ENCODE data around the gene SLC4A4.

Gene SLC4A4

DNA sequence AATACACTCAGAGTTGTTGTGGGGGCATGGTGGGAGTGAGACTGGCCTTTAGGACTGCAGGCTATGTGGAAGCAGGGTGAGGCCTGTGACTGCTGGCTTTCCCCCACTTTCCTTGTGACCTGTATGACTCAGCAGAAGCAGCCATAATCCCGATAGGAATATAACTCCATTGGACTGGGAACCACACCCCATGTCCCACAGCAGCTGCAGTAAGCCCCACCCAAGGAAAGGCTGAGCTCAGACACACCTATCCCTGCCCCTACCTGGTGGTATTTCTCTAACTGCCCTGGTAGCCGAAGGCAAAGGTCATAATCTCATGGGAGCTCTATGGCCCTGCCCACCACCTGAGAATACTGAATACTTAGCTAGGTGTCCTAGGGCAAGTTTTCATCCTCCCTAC is 275.8 kb downstream of the SLC4A4 start:
- Histone ChIP-seq H3K9ac (ENCODE audit: low read depth, low read length) (no peak overlapping the region), H3K9me3 (ENCODE audit: control insufficient read depth, insufficient read depth, low read length) (no peaks in the 10 kb centered on the region), H3K27me3 (ENCODE audit: control insufficient read depth, insufficient read depth, low read length) (no peaks in the 10 kb centered on the region), H3K4me3 (ENCODE audit: low read depth, low read length) (no peak overlapping the region), H3K36me3 (ENCODE audit: control insufficient read depth, insufficient read depth, low read length) (no peaks in the 10 kb centered on the region), H3K4me1 (ENCODE audit: control insufficient read depth, insufficient read depth, low read length) (no peaks in the 10 kb centered on the region)

DNA sequence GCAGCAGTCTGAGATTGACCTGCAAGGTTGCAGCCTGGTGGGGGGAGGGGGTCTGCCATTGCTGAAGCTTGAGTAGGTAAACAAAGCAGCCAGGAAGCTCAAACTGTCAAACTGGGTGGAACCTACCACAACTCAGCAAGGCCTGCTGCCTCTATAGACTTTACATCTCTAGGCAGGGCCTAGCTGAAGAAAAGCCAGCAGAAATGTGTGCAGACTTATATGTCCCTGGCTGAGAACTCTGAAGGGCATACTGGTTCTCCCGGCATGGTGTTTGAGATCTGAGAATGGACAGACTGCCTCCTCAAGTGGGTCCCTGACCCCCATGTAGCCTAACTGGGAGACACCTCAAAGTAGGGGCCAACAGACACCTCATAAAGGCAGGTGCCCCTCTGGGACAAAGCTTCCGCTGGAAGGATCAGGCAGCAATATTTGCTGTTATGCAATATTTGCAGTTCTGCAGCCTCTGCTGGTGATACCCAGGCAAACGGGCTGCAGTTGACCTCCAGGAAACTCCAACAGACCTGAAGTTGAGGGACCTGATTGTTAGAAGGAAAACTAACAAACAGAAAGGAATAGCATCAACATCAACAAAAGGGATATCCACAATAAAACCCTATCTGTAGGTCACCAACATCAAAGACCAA is 277.5 kb downstream of the SLC4A4 start:
- H3K4me1 ChIP-seq (ENCODE audit: control insufficient read depth, insufficient read depth, low read length) = no peaks in the 10 kb centered on the region
- H3K9me3 ChIP-seq (ENCODE audit: control insufficient read depth, insufficient read depth, low read length) = no peaks in the 10 kb centered on the region
- H3K4me3 ChIP-seq (ENCODE audit: low read depth, low read length) = no peak overlapping the region
- no peaks in the 10 kb centered on the region for H3K27me3 ChIP-seq (ENCODE audit: control insufficient read depth, insufficient read depth, low read length)
- no peaks in the 10 kb centered on the region for H3K36me3 ChIP-seq (ENCODE audit: control insufficient read depth, insufficient read depth, low read length)
- no peak overlapping the region for H3K9ac ChIP-seq (ENCODE audit: low read depth, low read length)

Data from iPS-15b (cell line).